Esophagus muscularis mucosa (tissue), 2 donors: Measurements from ENCODE around the gene RPS3.

Source experiments
- EP300 ChIP-seq: sonication (generic); formaldehyde crosslinking; IDR thresholded peaks from one replicate; pipeline ENCODE4 v1.6.1; 2017; ENCODE audit warnings: antibody characterized with exemption
- POLR2A ChIP-seq: fragments of 450-650 bp; IDR thresholded peaks from one replicate; pipeline ENCODE4 v1.6.1; 2017; ENCODE audit warnings: antibody characterized with exemption, moderate library complexity, mild to moderate bottlenecking, low read depth

- TF ChIP-seq EP300 (no peak), POLR2A (no peak)
These were observed 48.4 kb upstream of the RPS3 start for GRCh38 chr11:75350743-75351540.
